K562 (cell line): ENCODE results near the gene FXYD4. TPM values are rescaled to one million over a fixed set of nuclear protein-coding genes. Genes with fewer than 3 reads are reported as not detected.

Source experiments
- ASH1L ChIP-seq: fragments of 450-650 bp; IDR thresholded peaks from 2 replicates; pipeline ENCODE4 v1.6.1; 2018; ENCODE audit warnings: borderline replicate concordance, mild to moderate bottlenecking, low read depth; ENCODE audit not compliant: partially characterized antibody
- BHLHE40 ChIP-seq: IDR thresholded peaks from 2 replicates; pipeline ENCODE4 v1.6.1; 2011; ENCODE audit warnings: low read length, improper control_type of control experiment
- CGGBP1 ChIP-seq: fragments of 250-450 bp; sonication (Bioruptor Pico); IDR thresholded peaks from 2 replicates; pipeline ENCODE4 v1.9.0; 2021; ENCODE audit warnings: mild to moderate bottlenecking
- CHD2 ChIP-seq: IDR thresholded peaks from 2 replicates; pipeline ENCODE4 v1.6.1; 2011; ENCODE audit warnings: low read depth, low read length
- CREB1 ChIP-seq, 2 experiments: sonication (generic) in 1 of 2; formaldehyde crosslinking in 1 of 2; IDR thresholded peaks; 2 replicates each; pipeline versions ENCODE4 v1.6.1 to v1.8.0; 2012 to 2022; ENCODE audit warnings: inconsistent platforms in 1 of 2, mild to moderate bottlenecking in 1 of 2, missing genetic modification reagents in 1 of 2, moderate library complexity in 1 of 2
- CREBBP ChIP-seq: IDR thresholded peaks from one replicate; pipeline ENCODE4 v1.6.1; 2012; ENCODE audit warnings: low read depth, mild to moderate bottlenecking, control low read depth, inconsistent platforms, low read length
- ETS1 ChIP-seq: conservative IDR thresholded peaks from 2 replicates; pipeline ENCODE4 v1.6.1; 2011; ENCODE audit warnings: low read depth, mild to moderate bottlenecking, low read length; ENCODE audit not compliant: control insufficient read depth
- FOXO4 ChIP-seq: fragments of 450-650 bp; formaldehyde crosslinking; IDR thresholded peaks from 2 replicates; pipeline ENCODE4 v1.4.0; 2020; ENCODE audit warnings: mild to moderate bottlenecking, moderate library complexity
- HEY1 ChIP-seq: fragments of 250-450 bp; sonication (Bioruptor Pico); IDR thresholded peaks from 2 replicates; pipeline ENCODE4 v1.5.0; 2020; ENCODE audit warnings: mild to moderate bottlenecking, moderate library complexity, borderline replicate concordance
- HNRNPLL ChIP-seq: fragments of 200-400 bp; formaldehyde crosslinking; IDR thresholded peaks from 2 replicates; pipeline ENCODE4 v1.6.1; 2017; ENCODE audit warnings: low read length, low read depth, mild to moderate bottlenecking; ENCODE audit not compliant: poor library complexity, severe bottlenecking
- MAZ ChIP-seq, 2 experiments: fragments of 450-650 bp in 1 of 2; sonication (generic) in 1 of 2; formaldehyde crosslinking; IDR thresholded peaks in 1 of 2; conservative IDR thresholded peaks in 1 of 2; 2 replicates each; pipeline versions ENCODE4 v1.4.0 to v1.5.0; 2020; ENCODE audit warnings: mild to moderate bottlenecking in 1 of 2, missing genetic modification reagents in 1 of 2
- PHF20 ChIP-seq: fragments of 450-650 bp; IDR thresholded peaks from 2 replicates; pipeline ENCODE4 v1.6.1; 2018; ENCODE audit not compliant: partially characterized antibody
- POLR2H ChIP-seq: IDR thresholded peaks from 2 replicates; pipeline ENCODE4 v1.6.1; 2016; ENCODE audit warnings: missing genetic modification characterization, low read depth, mild to moderate bottlenecking, control low read depth, missing compliant biosample characterization, moderate library complexity
- RBBP5 ChIP-seq: fragments of 200-600 bp; sonication (generic); IDR thresholded peaks from 2 replicates; pipeline ENCODE4 v1.6.1; 2012; ENCODE audit warnings: borderline replicate concordance, mild to moderate bottlenecking, low read length, control low read depth, inconsistent platforms; ENCODE audit not compliant: insufficient read depth, poor library complexity, severe bottlenecking
- STAT6 ChIP-seq: sonication (generic); formaldehyde crosslinking; IDR thresholded peaks from 2 replicates; pipeline ENCODE4 v1.8.1; 2023; ENCODE audit warnings: mild to moderate bottlenecking, missing genetic modification reagents
- ZBTB26 ChIP-seq: fragments of 450-650 bp; formaldehyde crosslinking; IDR thresholded peaks from 2 replicates; pipeline ENCODE4 v1.4.0; 2022; ENCODE audit warnings: missing genetic modification characterization
- ZNF395 ChIP-seq: fragments of 200-800 bp; sonication (Bioruptor generic); IDR thresholded peaks from 2 replicates; pipeline ENCODE4 v1.6.1; 2017; ENCODE audit warnings: missing genetic modification characterization, missing compliant biosample characterization
- ZNF507 ChIP-seq: conservative IDR thresholded peaks from 2 replicates; pipeline ENCODE4 v1.6.1; 2017; ENCODE audit warnings: missing genetic modification characterization, missing compliant biosample characterization
- polyA plus RNA-seq, 8 experiments: library from polyadenylated mRNA; depleted of rRNA in 4 of 8; stranded (reverse) in 5 of 8; unstranded in 3 of 8; fragments of >200 nt; fragmentation: Nextera tagmentation in 2 of 8; fragmentation: Illumina TruSeq in 1 of 8; extraction: Ambion mirVana in 2 of 8; extraction: Trizol in 1 of 8; gene quantifications; 2 replicates each; pipeline versions ENCODE4 v1.2.1 to v1.2.3, GENCODE V29; 2011 to 2014; ENCODE audit warnings: inconsistent platforms in 1 of 8, missing spikeins in 1 of 8
- total RNA-seq, 7 experiments: library from RNA; depleted of rRNA in 6 of 7; stranded (reverse); fragments of >200 nt in 6 of 7; fragmentation: Illumina TruSeq in 2 of 7; extraction: Trizol in 2 of 7; gene quantifications; 2 replicates each; pipeline versions ENCODE4 v1.2.1 to v1.2.3, GENCODE V29; 2011 to 2021; ENCODE audit warnings: low replicate concordance in 1 of 7

Gene FXYD4
- total and polyA plus RNA-seq, 9 of the 15 experiments (the other 6 are each of a cell fraction or from before 2014, with no cell fraction given) = not detected

GRCh38 chr10:43395571-43396060 lies 24.2 kb downstream of the FXYD4 start (continued):
- TF ChIP-seq MAZ (CRISPR knock-in tag; conservative IDR thresholded peaks at IDR 0.05 in 1 of 2, IDR thresholded peaks at IDR 0.05 in 1 of 2) = 0 out of 4 replicates have a peak, but pooled peaks of 1 of the 2 experiments have one; percentile 16
- TF ChIP-seq FOXO4 (CRISPR knock-in tag) = 0 out of 2 replicates have a peak, but pooled peaks have one; percentile 48
- 0 out of 2 replicates have a peak, but pooled peaks have one; percentile 2 for TF ChIP-seq CHD2
- TF ChIP-seq ZBTB26 (CRISPR knock-in tag) = peak; percentile 72; the same call in 1 of the 2 replicates
- TF ChIP-seq CREBBP = no peak
- no peak for TF ChIP-seq ZNF507
- peak; percentile 93 for TF ChIP-seq HNRNPLL
- no peak for TF ChIP-seq HEY1 (CRISPR knock-in tag)
- no peak for TF ChIP-seq CGGBP1
- peak; percentile 3; the same call in 1 of the 2 replicates for TF ChIP-seq CREB1 (IDR thresholded peaks at IDR 0.05)
- no peak for TF ChIP-seq CREB1 (CRISPR knock-in tag; IDR thresholded peaks at IDR 0.05)
- peak; percentile 57; the same call in 1 of the 2 replicates for TF ChIP-seq ZNF395 (CRISPR knock-in tag)
- TF ChIP-seq ASH1L = no peak
- no peak for TF ChIP-seq PHF20
- TF ChIP-seq ETS1 = 0 out of 2 replicates have a peak, but pooled peaks have one; percentile 3
- no peak for TF ChIP-seq STAT6 (CRISPR knock-in tag)
- no peak for TF ChIP-seq POLR2H (tag)
- peak; percentile 55 for TF ChIP-seq RBBP5
- TF ChIP-seq BHLHE40 = 0 out of 2 replicates have a peak, but pooled peaks have one; percentile 4
